Mesendoderm (in vitro differentiated cells): ENCODE measurements around the gene KCNK17.
A peak's percentile ranks its signal among the peaks of the same experiment; 100 is the strongest.

Experiments
- DNase-seq: peaks from one replicate; pipeline ENCODE4 v3.0.0; 2013
- H2AK5ac ChIP-seq: 2 replicates; pipeline ENCODE4 v1.6.1; 2013; ENCODE audit warnings: low read length, inconsistent platforms
- H2BK120ac ChIP-seq: 2 replicates; pipeline ENCODE4 v1.6.1; 2013; ENCODE audit warnings: low read depth, mild to moderate bottlenecking, low read length, moderate library complexity, mixed read lengths
- H2BK15ac ChIP-seq: replicated peaks from 2 replicates; pipeline ENCODE4 v1.6.1; 2013; ENCODE audit warnings: low read depth, mild to moderate bottlenecking, moderate library complexity
- H2BK5ac ChIP-seq: 2 replicates; pipeline ENCODE4 v1.6.1; 2013; ENCODE audit warnings: low read length, inconsistent platforms
- H3K18ac ChIP-seq: 2 replicates; pipeline ENCODE4 v1.6.1; 2013; ENCODE audit warnings: mild to moderate bottlenecking, low read length, mixed read lengths
- H3K23ac ChIP-seq: one replicate; pipeline ENCODE4 v1.6.1; 2013; ENCODE audit warnings: low read length
- H3K27ac ChIP-seq: 2 replicates; pipeline ENCODE4 v1.5.1; 2013; ENCODE audit warnings: low read depth, mild to moderate bottlenecking, inconsistent platforms, low read length, moderate library complexity
- H3K27me3 ChIP-seq: 2 replicates; pipeline ENCODE4 v1.6.1; 2013; ENCODE audit warnings: low read length, control low read depth, mild to moderate bottlenecking, inconsistent platforms; ENCODE audit not compliant: insufficient read depth, poor library complexity
- H3K36me3 ChIP-seq: 2 replicates; pipeline ENCODE4 v1.6.1; 2013; ENCODE audit warnings: low read length, inconsistent platforms; ENCODE audit not compliant: control insufficient read depth, insufficient read depth
- H3K4ac ChIP-seq: one replicate; pipeline ENCODE4 v1.6.1; 2013; ENCODE audit warnings: low read depth, mild to moderate bottlenecking, low read length, moderate library complexity
- H3K4me1 ChIP-seq: 2 replicates; pipeline ENCODE4 v1.6.1; 2013; ENCODE audit warnings: low read depth, low read length, inconsistent platforms; ENCODE audit not compliant: control insufficient read depth
- H3K4me2 ChIP-seq: 2 replicates; pipeline ENCODE4 v1.6.1; 2013; ENCODE audit warnings: low read length
- H3K4me3 ChIP-seq: 2 replicates; pipeline ENCODE4 v1.5.1; 2013; ENCODE audit warnings: mild to moderate bottlenecking, low read length
- H3K56ac ChIP-seq: one replicate; pipeline ENCODE4 v1.6.1; 2013; ENCODE audit warnings: low read length
- H3K79me1 ChIP-seq: 2 replicates; pipeline ENCODE4 v1.6.1; 2013; ENCODE audit warnings: low read length, inconsistent platforms
- H3K79me2 ChIP-seq: 2 replicates; pipeline ENCODE4 v1.6.1; 2013; ENCODE audit warnings: mild to moderate bottlenecking, low read length; ENCODE audit not compliant: control insufficient read depth, insufficient read depth
- H3K9ac ChIP-seq: 2 replicates; pipeline ENCODE4 v1.6.1; 2013; ENCODE audit warnings: low read length, inconsistent platforms
- H4K5ac ChIP-seq: one replicate; pipeline ENCODE4 v1.6.1; 2013; ENCODE audit warnings: low read length
- H4K8ac ChIP-seq: one replicate; pipeline ENCODE4 v1.6.1; 2013; ENCODE audit warnings: low read depth, mild to moderate bottlenecking, control low read depth, low read length, moderate library complexity
- WGBS: extraction: QIAGEN DNeasy Blood & Tissue Kit; methylation state at CpG from one replicate; pipeline ENCODE4 v1.1.7; 2013; ENCODE audit warnings: low lambda C conversion rate, missing lambda C conversion rate; ENCODE audit not compliant: insufficient coverage; ENCODE audit errors: extremely low coverage; 5-methylcytosine and 5-hydroxymethylcytosine counted together

KCNK17 gene

GRCh38 chr6:39296745-39297640 lies 17.2 kb downstream of the KCNK17 start:
- Histone ChIP-seq H3K27me3 (no peaks in the 10 kb centered on the region), H3K9ac (no peak overlapping the region), H3K4me3 (no peak overlapping the region), H2AK5ac (no peak overlapping the region), H3K79me1 (no peaks in the 10 kb centered on the region), H3K79me2 (no peaks in the 10 kb centered on the region), H3K4ac (no peak overlapping the region), H3K18ac (no peak overlapping the region), H3K56ac (no peak overlapping the region), H3K36me3 (no peaks in the 10 kb centered on the region), H2BK120ac (no peak overlapping the region), H2BK5ac (no peak overlapping the region), H3K4me2 (no peak overlapping the region), H3K4me1 (no peaks in the 10 kb centered on the region), H3K27ac (no peak overlapping the region), H4K5ac (no peak overlapping the region), H3K23ac (peak overlapping the region; percentile 37), H2BK15ac (no peak overlapping the region), H4K8ac (no peak overlapping the region)
- WGBS = no CpG with 5 or more reads among the region's 18 CpGs
- DNase-seq = no peak

DNA sequence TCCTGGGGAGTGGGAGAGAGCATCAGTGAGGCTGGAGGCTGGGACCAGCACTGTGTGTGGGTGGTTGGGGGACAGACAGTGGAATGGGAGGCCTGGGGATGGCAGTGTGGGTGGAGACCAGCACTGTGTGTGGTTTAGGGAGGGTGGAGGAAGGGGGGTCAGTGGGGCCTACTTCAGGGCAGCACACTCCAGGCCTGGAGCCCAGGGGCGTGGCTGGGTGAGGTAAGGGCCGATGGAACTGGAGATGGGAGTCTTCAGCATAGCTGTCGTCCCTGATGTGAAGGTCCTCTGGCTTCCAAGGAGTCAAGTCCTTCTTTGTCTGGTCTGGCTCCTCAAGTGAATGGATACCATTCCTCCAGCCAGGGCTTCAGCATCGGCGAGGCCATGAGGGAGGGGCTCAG lies 18.6 kb downstream of the KCNK17 start:
- Histone ChIP-seq H3K27ac (no peak overlapping the region), H3K4me1 (no peaks in the 10 kb centered on the region), H3K4ac (no peak overlapping the region), H3K56ac (no peak overlapping the region), H2BK15ac (no peak overlapping the region), H3K79me2 (no peaks in the 10 kb centered on the region), H2AK5ac (no peak overlapping the region), H4K5ac (no peak overlapping the region), H3K18ac (no peak overlapping the region), H3K36me3 (no peaks in the 10 kb centered on the region), H4K8ac (no peak overlapping the region), H3K23ac (no peak overlapping the region), H2BK120ac (no peak overlapping the region), H3K79me1 (no peaks in the 10 kb centered on the region), H3K27me3 (no peaks in the 10 kb centered on the region), H3K9ac (no peak overlapping the region), H3K4me2 (no peak overlapping the region), H3K4me3 (no peak overlapping the region), H2BK5ac (no peak overlapping the region)
- WGBS = no CpG with 5 or more reads among the region's 5 CpGs
- no peak for DNase-seq

GRCh38 chr6:39294899-39295298 lies 19.3 kb downstream of the KCNK17 start:
- Histone ChIP-seq H2BK120ac (no peak overlapping the region), H3K18ac (no peak overlapping the region), H2BK15ac (no peak overlapping the region), H4K5ac (no peak overlapping the region), H3K79me1 (no peaks in the 10 kb centered on the region), H2BK5ac (no peak overlapping the region), H3K27ac (no peak overlapping the region), H3K27me3 (no peaks in the 10 kb centered on the region), H3K36me3 (no peaks in the 10 kb centered on the region), H3K4ac (no peak overlapping the region), H3K23ac (no peak overlapping the region), H3K9ac (no peak overlapping the region), H3K4me3 (no peak overlapping the region), H2AK5ac (no peak overlapping the region), H3K4me2 (no peak overlapping the region), H3K79me2 (no peaks in the 10 kb centered on the region), H3K4me1 (no peaks in the 10 kb centered on the region), H3K56ac (no peak overlapping the region), H4K8ac (no peak overlapping the region)
- no CpG with 5 or more reads among the region's 1 CpG for WGBS
- DNase-seq = no peak

GRCh38 chr6:39294133-39294532 lies 20.1 kb downstream of the KCNK17 start:
- Histone ChIP-seq H3K4ac (no peak overlapping the region), H3K79me1 (no peaks in the 10 kb centered on the region), H3K27me3 (no peaks in the 10 kb centered on the region), H3K18ac (no peak overlapping the region), H3K4me3 (no peak overlapping the region), H2AK5ac (no peak overlapping the region), H2BK120ac (no peak overlapping the region), H4K8ac (no peak overlapping the region), H4K5ac (no peak overlapping the region), H3K4me2 (no peak overlapping the region), H2BK15ac (no peak overlapping the region), H3K79me2 (no peaks in the 10 kb centered on the region), H2BK5ac (no peak overlapping the region), H3K4me1 (no peaks in the 10 kb centered on the region), H3K9ac (no peak overlapping the region), H3K56ac (no peak overlapping the region), H3K36me3 (no peaks in the 10 kb centered on the region), H3K27ac (no peak overlapping the region), H3K23ac (no peak overlapping the region)
- WGBS = no CpG with 5 or more reads among the region's 5 CpGs
- DNase-seq = no peak

GRCh38 chr6:39292637-39293036 lies 21.6 kb downstream of the KCNK17 start:
- Histone ChIP-seq H3K36me3 (no peaks in the 10 kb centered on the region), H2BK15ac (no peak overlapping the region), H2BK5ac (no peak overlapping the region), H3K9ac (no peak overlapping the region), H3K4me2 (no peak overlapping the region), H3K56ac (no peak overlapping the region), H3K79me2 (no peaks in the 10 kb centered on the region), H4K5ac (no peak overlapping the region), H2BK120ac (no peak overlapping the region), H3K4me1 (no peaks in the 10 kb centered on the region), H3K18ac (no peak overlapping the region), H3K23ac (no peak overlapping the region), H3K27ac (no peak overlapping the region), H3K79me1 (no peaks in the 10 kb centered on the region), H2AK5ac (no peak overlapping the region), H4K8ac (no peak overlapping the region), H3K4me3 (no peak overlapping the region), H3K27me3 (no peaks in the 10 kb centered on the region), H3K4ac (no peak overlapping the region)
- WGBS = no CpG with 5 or more reads among the region's 6 CpGs
- no peak for DNase-seq

DNA sequence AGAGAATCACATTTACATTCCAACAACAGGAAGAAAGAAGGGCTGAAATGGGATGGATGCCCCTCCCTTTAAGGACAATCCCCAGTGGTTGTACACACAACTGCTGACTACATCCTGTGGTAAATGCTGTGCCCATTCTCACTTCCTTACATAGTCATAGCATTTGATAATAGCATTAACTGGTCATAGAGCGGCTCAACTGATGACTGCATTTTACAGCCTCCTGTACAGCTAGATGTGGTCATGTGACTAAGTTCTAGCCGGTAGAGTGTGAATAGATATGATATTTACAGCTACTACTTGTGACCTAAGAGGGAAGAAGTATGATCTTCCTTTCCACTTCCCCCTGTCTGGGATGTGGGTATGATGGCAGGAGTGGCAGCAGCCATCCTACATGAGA lies 24.7 kb downstream of the KCNK17 start:
- Histone ChIP-seq H3K27ac (no peak overlapping the region), H3K27me3 (no peaks in the 10 kb centered on the region), H3K4me1 (no peaks in the 10 kb centered on the region), H3K4ac (no peak overlapping the region), H3K79me1 (no peaks in the 10 kb centered on the region), H3K18ac (no peak overlapping the region), H3K79me2 (no peaks in the 10 kb centered on the region), H2BK5ac (no peak overlapping the region), H3K9ac (no peak overlapping the region), H4K8ac (no peak overlapping the region), H3K56ac (no peak overlapping the region), H3K23ac (no peak overlapping the region), H3K4me3 (no peak overlapping the region), H4K5ac (no peak overlapping the region), H2AK5ac (no peak overlapping the region), H2BK15ac (no peak overlapping the region), H2BK120ac (no peak overlapping the region), H3K4me2 (no peak overlapping the region), H3K36me3 (no peaks in the 10 kb centered on the region)
- DNase-seq = no peak
- WGBS = no CpG with 5 or more reads among the region's 2 CpGs
